H9 (cell line): ENCODE data around the gene POLR1D. TPM values are rescaled to one million over a fixed set of nuclear protein-coding genes. Genes with fewer than 3 reads are reported as not detected.

ENCODE experiments used
- DNase-seq: peaks from one replicate; pipeline ENCODE4 v3.0.0-alpha.2; 2017
- H2AFZ ChIP-seq: one replicate; pipeline ENCODE4 v1.6.1; 2013; ENCODE audit warnings: mild to moderate bottlenecking, low read length, control low read depth, moderate library complexity
- H2AK5ac ChIP-seq: 2 replicates; pipeline ENCODE4 v1.6.1; 2013; ENCODE audit warnings: low read length, control low read depth, mixed read lengths; ENCODE audit not compliant: insufficient read length
- H2BK120ac ChIP-seq: one replicate; pipeline ENCODE4 v1.6.1; 2013; ENCODE audit warnings: low read depth, mild to moderate bottlenecking, low read length, control low read depth, inconsistent platforms; ENCODE audit not compliant: poor library complexity, severe bottlenecking
- H2BK12ac ChIP-seq: 2 replicates; pipeline ENCODE4 v1.6.1; 2013; ENCODE audit warnings: low read length, control low read depth, mixed read lengths, low read depth; ENCODE audit not compliant: insufficient read length
- H2BK15ac ChIP-seq: 2 replicates; pipeline ENCODE4 v1.6.1; 2013; ENCODE audit warnings: low read depth, low read length, control low read depth
- H2BK20ac ChIP-seq: one replicate; pipeline ENCODE4 v1.6.1; 2013; ENCODE audit warnings: low read depth, mild to moderate bottlenecking, low read length, control low read depth, inconsistent platforms; ENCODE audit not compliant: poor library complexity, severe bottlenecking
- H2BK5ac ChIP-seq: 2 replicates; pipeline ENCODE4 v1.6.1; 2013; ENCODE audit warnings: low read length, control low read depth, mixed read lengths; ENCODE audit not compliant: insufficient read length
- H3K14ac ChIP-seq: 2 replicates; pipeline ENCODE4 v1.6.1; 2013; ENCODE audit warnings: low read length, control low read depth; ENCODE audit not compliant: insufficient read depth
- H3K18ac ChIP-seq: 2 replicates; pipeline ENCODE4 v1.6.1; 2013; ENCODE audit warnings: low read depth, mild to moderate bottlenecking, mixed read lengths, low read length, control low read depth; ENCODE audit not compliant: insufficient read length
- H3K23ac ChIP-seq: 2 replicates; pipeline ENCODE4 v1.6.1; 2013; ENCODE audit warnings: low read length, control low read depth, mixed read lengths, low read depth; ENCODE audit not compliant: insufficient read length
- H3K23me2 ChIP-seq: 2 replicates; pipeline ENCODE4 v1.6.1; 2013; ENCODE audit warnings: low read depth, mild to moderate bottlenecking, mixed read lengths, low read length, control low read depth; ENCODE audit not compliant: insufficient read length, poor library complexity, severe bottlenecking
- H3K27ac ChIP-seq: 2 replicates; pipeline ENCODE4 v1.5.1; 2013; ENCODE audit warnings: low read length, control low read depth, mixed read lengths, low read depth; ENCODE audit not compliant: insufficient read length
- H3K27me3 ChIP-seq: 2 replicates; pipeline ENCODE4 v1.6.1; 2013; ENCODE audit warnings: low read length, control low read depth, inconsistent platforms; ENCODE audit not compliant: insufficient read depth
- H3K4ac ChIP-seq: 2 replicates; pipeline ENCODE4 v1.6.1; 2013; ENCODE audit warnings: low read depth, mild to moderate bottlenecking, control low read depth, inconsistent platforms, low read length, moderate library complexity
- H3K4me1 ChIP-seq: 2 replicates; pipeline ENCODE4 v1.6.1; 2013; ENCODE audit warnings: low read length, control low read depth, inconsistent platforms; ENCODE audit not compliant: insufficient read depth
- H3K4me2 ChIP-seq: 2 replicates; pipeline ENCODE4 v1.6.1; 2013; ENCODE audit warnings: low read length, control low read depth, mixed read lengths; ENCODE audit not compliant: insufficient read length, insufficient read depth
- H3K56ac ChIP-seq: 2 replicates; pipeline ENCODE4 v1.6.1; 2013; ENCODE audit warnings: low read depth, mild to moderate bottlenecking, mixed read lengths, low read length, control low read depth; ENCODE audit not compliant: insufficient read length
- H3K79me1 ChIP-seq: 2 replicates; pipeline ENCODE4 v1.6.1; 2013; ENCODE audit warnings: low read depth, mild to moderate bottlenecking, moderate library complexity, low read length, control low read depth, inconsistent platforms; ENCODE audit not compliant: insufficient read depth, poor library complexity, severe bottlenecking
- H3K79me2 ChIP-seq: 2 replicates; pipeline ENCODE4 v1.6.1; 2013; ENCODE audit warnings: low read length, control low read depth, inconsistent platforms; ENCODE audit not compliant: insufficient read depth
- H3K9ac ChIP-seq: 2 replicates; pipeline ENCODE4 v1.6.1; 2013; ENCODE audit warnings: low read length, control low read depth, mixed read lengths; ENCODE audit not compliant: insufficient read length; ENCODE audit errors: extremely low read depth
- H3K9me3 ChIP-seq: one replicate; pipeline ENCODE4 v1.6.1; 2013; ENCODE audit warnings: low read depth, low read length, inconsistent platforms; ENCODE audit not compliant: control insufficient read depth
- H3T11ph ChIP-seq: one replicate; pipeline ENCODE4 v1.6.1; 2013; ENCODE audit warnings: mild to moderate bottlenecking, low read length, control low read depth, inconsistent platforms
- H4K20me1 ChIP-seq: one replicate; pipeline ENCODE4 v1.6.1; 2013; ENCODE audit not compliant: control insufficient read depth, insufficient read length, insufficient read depth
- H4K5ac ChIP-seq: 2 replicates; pipeline ENCODE4 v1.6.1; 2013; ENCODE audit warnings: low read depth, mild to moderate bottlenecking, mixed read lengths, low read length, control low read depth; ENCODE audit not compliant: insufficient read length
- H4K8ac ChIP-seq: replicated peaks from 2 replicates; pipeline ENCODE4 v1.6.1; 2013; ENCODE audit warnings: low read length, control low read depth, mixed read lengths, low read depth; ENCODE audit not compliant: insufficient read length
- H4K91ac ChIP-seq: 2 replicates; pipeline ENCODE4 v1.6.1; 2013; ENCODE audit warnings: low read depth, mild to moderate bottlenecking, moderate library complexity, mixed read lengths, low read length, control low read depth; ENCODE audit not compliant: insufficient read length
- H3K27ac Mint-ChIP-seq, 3 experiments: 2 replicates in 2 of 3; 3 replicates in 1 of 3; pipeline ENCODE4 v1.8.0; 2020 to 2021; ENCODE audit warnings: mixed read lengths in 3 of 3, mild to moderate bottlenecking in 1 of 3, moderate library complexity in 1 of 3
- H3K27me3 Mint-ChIP-seq: 2 replicates; pipeline ENCODE4 v1.8.0; 2021; ENCODE audit warnings: low read depth, mild to moderate bottlenecking, moderate library complexity, mixed read lengths
- H3K36me3 Mint-ChIP-seq, 3 experiments: 2 replicates in 2 of 3; 3 replicates in 1 of 3; pipeline ENCODE4 v1.8.0; 2020 to 2021; ENCODE audit warnings: low read depth in 3 of 3, mixed read lengths in 3 of 3; ENCODE audit not compliant: insufficient read depth in 1 of 3
- H3K4me1 Mint-ChIP-seq, 2 experiments: 2 replicates each; pipeline ENCODE4 v1.8.0; 2020; ENCODE audit warnings: mixed read lengths in 2 of 2
- H3K4me3 Mint-ChIP-seq, 2 experiments: 2 replicates in 1 of 2; 3 replicates in 1 of 2; pipeline ENCODE4 v1.8.0; 2020 to 2021; ENCODE audit warnings: mild to moderate bottlenecking in 2 of 2, mixed read lengths in 2 of 2, moderate library complexity in 1 of 2
- H3K9me3 Mint-ChIP-seq, 2 experiments: 2 replicates in 1 of 2; 3 replicates in 1 of 2; pipeline ENCODE4 v1.8.0; 2020; ENCODE audit warnings: mild to moderate bottlenecking in 2 of 2, mixed read lengths in 2 of 2, moderate library complexity in 1 of 2
- whole genome bisulfite sequencing: extraction: QIAGEN DNeasy Blood & Tissue Kit; methylation state at CpG from one replicate; pipeline ENCODE4 v1.1.7; 2013; ENCODE audit warnings: missing lambda C conversion rate, low lambda C conversion rate, mixed read lengths; ENCODE audit not compliant: insufficient read length; ENCODE audit errors: extremely low coverage; 5-methylcytosine and 5-hydroxymethylcytosine counted together
- total RNA-seq: library from RNA; stranded (reverse); gene quantifications from 2 replicates; pipeline ENCODE4 v1.2.1, GENCODE V29; 2021
- TF ChIP-seq, protein P1 (sequence below): fragments of 200-600 bp; sonication (generic); conservative IDR thresholded peaks from 3 replicates; pipeline ENCODE4 v1.8.0; 2021; ENCODE audit warnings: antibody characterized with exemption, mild to moderate bottlenecking

POLR1D gene
- total RNA-seq, 1 experiment from 2014 or later: 167 TPM

DNA sequence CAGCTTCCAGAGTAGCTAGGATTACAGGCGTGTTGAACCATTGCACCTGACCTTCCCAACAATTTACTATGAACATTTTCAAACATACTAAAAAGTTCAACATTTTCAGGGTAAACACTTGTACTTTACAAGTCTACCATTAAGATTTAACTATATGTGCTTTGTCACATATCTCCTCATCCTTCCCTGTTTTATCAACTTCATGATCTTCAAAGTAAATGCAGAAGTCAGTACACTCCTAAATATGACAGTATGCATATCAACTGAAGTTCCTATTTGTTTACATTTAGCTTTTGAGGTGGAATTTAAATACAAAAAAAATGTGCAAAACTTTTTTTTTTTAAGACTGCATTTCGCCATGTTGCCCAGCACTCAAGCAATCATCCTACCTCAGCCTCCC lies 19.9 kb upstream of the POLR1D start:
- no peak overlapping the region for H2BK20ac ChIP-seq
- no peak overlapping the region for H4K5ac ChIP-seq
- peaks cover 30 to 31% of the 10 kb centered on the region in 2 experiments for H3K4me1 Mint-ChIP-seq
- H3K9me3 Mint-ChIP-seq: no peaks in the 10 kb centered on the region
- H3K4ac ChIP-seq: no peak overlapping the region
- H3K23me2 ChIP-seq: no peaks in the 10 kb centered on the region
- H2AK5ac ChIP-seq: no peak overlapping the region
- no peak overlapping the region for H4K8ac ChIP-seq
- no peak overlapping the region for H2BK12ac ChIP-seq
- no peak overlapping the region for H3K56ac ChIP-seq
- H3K27me3 ChIP-seq: no peaks in the 10 kb centered on the region
- no peak overlapping the region for H3K27ac ChIP-seq
- H3K23ac ChIP-seq: no peak overlapping the region
- no peaks in the 10 kb centered on the region for H4K20me1 ChIP-seq
- DNase-seq: no peak
- H2AFZ ChIP-seq: no peak overlapping the region
- no peak overlapping the region for H2BK15ac ChIP-seq
- H3K9ac ChIP-seq: no peak overlapping the region
- peaks cover 5% of the 10 kb centered on the region; the same call in 1 of the 2 replicates for H3K4me1 ChIP-seq
- peaks cover 3% of the 10 kb centered on the region for H3K79me1 ChIP-seq
- H3K18ac ChIP-seq: no peak overlapping the region
- no CpG with 5 or more reads among the region's 2 CpGs for WGBS
- H3K36me3 Mint-ChIP-seq: no peaks in the 10 kb centered on the region
- no peak overlapping the region for H2BK120ac ChIP-seq
- no peak overlapping the region for H3T11ph ChIP-seq
- peaks cover 2% of the 10 kb centered on the region; the same call in 1 of the 2 replicates for H3K79me2 ChIP-seq
- H3K4me3 Mint-ChIP-seq: no peak overlapping the region
- no peak overlapping the region for H3K4me2 ChIP-seq
- H4K91ac ChIP-seq: no peak overlapping the region
- H3K27ac Mint-ChIP-seq: no peak overlapping the region
- H2BK5ac ChIP-seq: no peak overlapping the region
- no peaks in the 10 kb centered on the region for H3K27me3 Mint-ChIP-seq
- no peak overlapping the region for H3K14ac ChIP-seq
- TF ChIP-seq, protein P1, sequence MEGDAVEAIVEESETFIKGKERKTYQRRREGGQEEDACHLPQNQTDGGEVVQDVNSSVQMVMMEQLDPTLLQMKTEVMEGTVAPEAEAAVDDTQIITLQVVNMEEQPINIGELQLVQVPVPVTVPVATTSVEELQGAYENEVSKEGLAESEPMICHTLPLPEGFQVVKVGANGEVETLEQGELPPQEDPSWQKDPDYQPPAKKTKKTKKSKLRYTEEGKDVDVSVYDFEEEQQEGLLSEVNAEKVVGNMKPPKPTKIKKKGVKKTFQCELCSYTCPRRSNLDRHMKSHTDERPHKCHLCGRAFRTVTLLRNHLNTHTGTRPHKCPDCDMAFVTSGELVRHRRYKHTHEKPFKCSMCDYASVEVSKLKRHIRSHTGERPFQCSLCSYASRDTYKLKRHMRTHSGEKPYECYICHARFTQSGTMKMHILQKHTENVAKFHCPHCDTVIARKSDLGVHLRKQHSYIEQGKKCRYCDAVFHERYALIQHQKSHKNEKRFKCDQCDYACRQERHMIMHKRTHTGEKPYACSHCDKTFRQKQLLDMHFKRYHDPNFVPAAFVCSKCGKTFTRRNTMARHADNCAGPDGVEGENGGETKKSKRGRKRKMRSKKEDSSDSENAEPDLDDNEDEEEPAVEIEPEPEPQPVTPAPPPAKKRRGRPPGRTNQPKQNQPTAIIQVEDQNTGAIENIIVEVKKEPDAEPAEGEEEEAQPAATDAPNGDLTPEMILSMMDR: no peak
- no peaks in the 10 kb centered on the region for H3K9me3 ChIP-seq
